ENCODE results near the gene SYVN1.

GRCh38 chr11:65087216-65087615 lies 47.1 kb downstream of the SYVN1 start:
- TF ChIP-seq, protein P1, sequence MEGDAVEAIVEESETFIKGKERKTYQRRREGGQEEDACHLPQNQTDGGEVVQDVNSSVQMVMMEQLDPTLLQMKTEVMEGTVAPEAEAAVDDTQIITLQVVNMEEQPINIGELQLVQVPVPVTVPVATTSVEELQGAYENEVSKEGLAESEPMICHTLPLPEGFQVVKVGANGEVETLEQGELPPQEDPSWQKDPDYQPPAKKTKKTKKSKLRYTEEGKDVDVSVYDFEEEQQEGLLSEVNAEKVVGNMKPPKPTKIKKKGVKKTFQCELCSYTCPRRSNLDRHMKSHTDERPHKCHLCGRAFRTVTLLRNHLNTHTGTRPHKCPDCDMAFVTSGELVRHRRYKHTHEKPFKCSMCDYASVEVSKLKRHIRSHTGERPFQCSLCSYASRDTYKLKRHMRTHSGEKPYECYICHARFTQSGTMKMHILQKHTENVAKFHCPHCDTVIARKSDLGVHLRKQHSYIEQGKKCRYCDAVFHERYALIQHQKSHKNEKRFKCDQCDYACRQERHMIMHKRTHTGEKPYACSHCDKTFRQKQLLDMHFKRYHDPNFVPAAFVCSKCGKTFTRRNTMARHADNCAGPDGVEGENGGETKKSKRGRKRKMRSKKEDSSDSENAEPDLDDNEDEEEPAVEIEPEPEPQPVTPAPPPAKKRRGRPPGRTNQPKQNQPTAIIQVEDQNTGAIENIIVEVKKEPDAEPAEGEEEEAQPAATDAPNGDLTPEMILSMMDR (IDR thresholded peaks at IDR 0.05), result no peak
- no peak for TF ChIP-seq POLR2A (IDR thresholded peaks at IDR 0.05)
